Measurements from ENCODE around the gene DKK2. TPM values are rescaled to one million over a fixed set of nuclear protein-coding genes. Genes with fewer than 3 reads are reported as not detected.

The DKK2 gene
- total and polyA plus RNA-seq, 2 experiments from 2014 or later = 3.2 to 4.3 TPM

GRCh38 chr4:107058828-107059227 lies 22.7 kb upstream of the DKK2 start:
- WGBS, 2 experiments (ENCODE audit: low coverage in 1 of 2, low lambda C conversion rate in 2 of 2, missing lambda C conversion rate in 2 of 2) = 0% methylated on average over 1 of the region's 1 CpG
- H3K9ac ChIP-seq = no peak overlapping the region
- H3K4me3 ChIP-seq = no peak overlapping the region
- H2AFZ ChIP-seq = no peak overlapping the region
- peaks cover 9% of the 10 kb centered on the region; the same call in 1 of the 2 replicates for H3F3A ChIP-seq (ENCODE audit: insufficient read depth)
- no peaks in the 10 kb centered on the region for H4K20me1 ChIP-seq (ENCODE audit: insufficient read depth)
- H3K27ac ChIP-seq = no peak overlapping the region
- no peak for TF ChIP-seq EZH2 (IDR thresholded peaks at IDR 0.05; ENCODE audit: insufficient read depth, poor library complexity, severe bottlenecking)
- no peak for TF ChIP-seq EZH2phosphoT487 (IDR thresholded peaks at IDR 0.05; ENCODE audit: insufficient read depth, low read depth)
- no peaks in the 10 kb centered on the region for H3K79me2 ChIP-seq (ENCODE audit: insufficient read depth)
- DNase-seq = peak; percentile 63
- no peaks in the 10 kb centered on the region for H3K9me3 ChIP-seq (ENCODE audit: low read depth)
- no peaks in the 10 kb centered on the region for H3K27me3 ChIP-seq (replicated peaks; ENCODE audit: insufficient read depth)
- H3K4me2 ChIP-seq (ENCODE audit: unreplicated experiment) = no peak overlapping the region
- no peaks in the 10 kb centered on the region for H3K9me2 ChIP-seq (ENCODE audit: insufficient read depth)
- peaks cover 20% of the 10 kb centered on the region for H3K4me1 ChIP-seq (ENCODE audit: insufficient read depth)
- no peaks in the 10 kb centered on the region for H3K36me3 ChIP-seq (ENCODE audit: low read depth)
- in situ Hi-C loops (cut with MboI) = no loop called here

GRCh38 chr4:107050525-107051135 lies 14.5 kb upstream of the DKK2 start:
- Histone ChIP-seq H3F3A (ENCODE audit: insufficient read depth) (no peaks in the 10 kb centered on the region), H3K4me2 (ENCODE audit: unreplicated experiment) (no peak overlapping the region), H3K36me3 (ENCODE audit: low read depth) (no peaks in the 10 kb centered on the region), H3K27me3 (replicated peaks; ENCODE audit: insufficient read depth) (no peaks in the 10 kb centered on the region), H3K4me3 (no peak overlapping the region), H3K9ac (no peak overlapping the region), H3K9me3 (ENCODE audit: low read depth) (no peaks in the 10 kb centered on the region), H4K20me1 (ENCODE audit: insufficient read depth) (no peaks in the 10 kb centered on the region), H3K9me2 (ENCODE audit: insufficient read depth) (no peaks in the 10 kb centered on the region), H3K27ac (no peak overlapping the region), H3K4me1 (ENCODE audit: insufficient read depth) (no peaks in the 10 kb centered on the region), H2AFZ (no peak overlapping the region), H3K79me2 (ENCODE audit: insufficient read depth) (no peaks in the 10 kb centered on the region)
- DNase-seq = peak; percentile 44
- 49 to 51% methylated on average over 3 of the region's 3 CpGs for WGBS, 2 experiments (ENCODE audit: low coverage in 1 of 2, low lambda C conversion rate in 2 of 2, missing lambda C conversion rate in 2 of 2)
- in situ Hi-C loops (cut with MboI) = no loop called here
- TF ChIP-seq EZH2phosphoT487 (IDR thresholded peaks at IDR 0.05; ENCODE audit: insufficient read depth, low read depth) (no peak), EZH2 (IDR thresholded peaks at IDR 0.05; ENCODE audit: insufficient read depth, poor library complexity, severe bottlenecking) (no peak)

DNA sequence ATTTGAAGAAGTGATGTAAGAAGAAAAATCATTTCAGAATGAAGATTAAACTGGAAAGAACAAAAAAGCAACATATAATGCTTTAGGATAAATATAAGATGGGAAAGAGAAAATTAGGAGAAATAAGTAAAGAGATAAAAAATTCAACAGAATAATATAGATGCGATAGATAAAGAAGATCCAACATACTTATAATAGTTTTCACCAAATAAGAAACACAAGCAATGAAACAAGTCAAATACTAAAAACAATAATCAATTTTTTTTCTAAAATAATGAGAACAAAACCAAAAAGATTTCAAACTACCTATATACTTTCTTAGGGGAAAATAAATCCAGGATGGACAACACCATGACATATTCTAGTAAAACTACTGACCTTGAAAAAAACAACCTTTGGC lies 10.1 kb upstream of the DKK2 start:
- whole genome bisulfite sequencing, 2 experiments (ENCODE audit: low coverage in 1 of 2, low lambda C conversion rate in 2 of 2, missing lambda C conversion rate in 2 of 2) = 83 to 90% methylated on average over 1 of the region's 1 CpG
- Histone ChIP-seq H3F3A (ENCODE audit: insufficient read depth) (no peaks in the 10 kb centered on the region), H3K79me2 (ENCODE audit: insufficient read depth) (no peaks in the 10 kb centered on the region), H3K4me3 (no peak overlapping the region), H3K27ac (no peak overlapping the region), H4K20me1 (ENCODE audit: insufficient read depth) (no peaks in the 10 kb centered on the region), H3K9me3 (ENCODE audit: low read depth) (no peaks in the 10 kb centered on the region), H3K9ac (no peak overlapping the region), H3K4me1 (ENCODE audit: insufficient read depth) (no peaks in the 10 kb centered on the region), H2AFZ (no peak overlapping the region), H3K27me3 (replicated peaks; ENCODE audit: insufficient read depth) (no peaks in the 10 kb centered on the region), H3K9me2 (ENCODE audit: insufficient read depth) (no peaks in the 10 kb centered on the region), H3K36me3 (ENCODE audit: low read depth) (no peaks in the 10 kb centered on the region), H3K4me2 (ENCODE audit: unreplicated experiment) (no peak overlapping the region)
- TF ChIP-seq EZH2phosphoT487 (IDR thresholded peaks at IDR 0.05; ENCODE audit: insufficient read depth, low read depth) (no peak), EZH2 (IDR thresholded peaks at IDR 0.05; ENCODE audit: insufficient read depth, poor library complexity, severe bottlenecking) (no peak)
- in situ Hi-C loops (cut with MboI) = loop anchor here (10.0 to 25.0 kb wide), 3 partner anchors 139 to 616 kb away; no protein-coding TSS in a partner anchor
- DNase-seq = no peak

DNA sequence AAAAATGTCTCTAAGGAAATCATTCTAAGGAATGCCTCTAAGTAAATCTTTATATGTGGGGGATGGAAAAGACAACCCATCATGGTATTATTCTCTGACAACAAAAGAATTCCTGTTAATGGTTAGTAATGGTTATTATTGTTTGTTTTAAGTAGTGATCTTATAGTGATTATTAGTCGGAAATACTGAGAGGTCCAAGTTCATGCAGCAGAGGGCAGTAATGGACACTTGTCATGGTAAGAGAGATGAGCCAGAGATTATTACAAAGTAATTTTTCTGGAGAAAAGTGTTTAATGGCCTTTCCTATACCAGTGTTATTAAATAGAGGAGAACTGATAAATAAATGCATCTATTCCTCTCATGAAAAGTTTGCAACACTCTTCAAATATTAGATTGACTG lies 8.1 kb upstream of the DKK2 start:
- no peak overlapping the region for H3K27ac ChIP-seq
- H2AFZ ChIP-seq = no peak overlapping the region
- 87 to 92% methylated on average over 1 of the region's 1 CpG for WGBS, 2 experiments (ENCODE audit: low coverage in 1 of 2, low lambda C conversion rate in 2 of 2, missing lambda C conversion rate in 2 of 2)
- H3K27me3 ChIP-seq (replicated peaks; ENCODE audit: insufficient read depth) = no peaks in the 10 kb centered on the region; the same call in 1 of the 2 replicates
- H3F3A ChIP-seq (ENCODE audit: insufficient read depth) = no peaks in the 10 kb centered on the region
- no peaks in the 10 kb centered on the region for H3K36me3 ChIP-seq (ENCODE audit: low read depth)
- no peaks in the 10 kb centered on the region for H4K20me1 ChIP-seq (ENCODE audit: insufficient read depth)
- H3K4me3 ChIP-seq = no peak overlapping the region
- no peaks in the 10 kb centered on the region for H3K79me2 ChIP-seq (ENCODE audit: insufficient read depth)
- no peaks in the 10 kb centered on the region for H3K9me2 ChIP-seq (ENCODE audit: insufficient read depth)
- in situ Hi-C loops (cut with MboI) = loop anchor here (10.0 to 25.0 kb wide), 3 partner anchors 141 to 618 kb away; no protein-coding TSS in a partner anchor
- H3K4me1 ChIP-seq (ENCODE audit: insufficient read depth) = no peaks in the 10 kb centered on the region
- H3K9me3 ChIP-seq (ENCODE audit: low read depth) = no peaks in the 10 kb centered on the region
- TF ChIP-seq EZH2phosphoT487 (IDR thresholded peaks at IDR 0.05; ENCODE audit: insufficient read depth, low read depth) (no peak), EZH2 (IDR thresholded peaks at IDR 0.05; ENCODE audit: insufficient read depth, poor library complexity, severe bottlenecking) (no peak)
- no peak overlapping the region for H3K4me2 ChIP-seq (ENCODE audit: unreplicated experiment)
- no peak overlapping the region for H3K9ac ChIP-seq
- DNase-seq = peak; percentile 35
